Measurements from ENCODE around the gene APBB2.

DNA sequence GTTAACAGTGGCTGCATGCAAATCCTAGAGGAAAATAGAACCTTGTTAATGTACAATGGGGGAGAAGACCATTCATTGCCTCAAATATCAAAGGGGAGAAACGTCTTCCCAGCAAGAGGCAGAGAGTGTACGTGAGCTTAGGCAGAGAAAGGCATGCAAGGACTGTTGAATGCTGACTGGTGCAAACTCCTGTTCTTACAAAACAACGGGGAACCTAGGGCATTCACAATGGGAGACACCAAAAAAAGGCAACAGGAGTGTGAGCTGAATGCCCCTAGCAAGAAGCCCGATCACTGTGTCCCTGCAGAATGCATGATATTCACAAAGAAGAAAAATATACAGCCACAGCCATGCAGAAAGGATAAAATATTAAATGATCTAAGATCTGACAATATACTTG, 279.7 kb downstream of the APBB2 start:
- TF ChIP-seq, protein P1, sequence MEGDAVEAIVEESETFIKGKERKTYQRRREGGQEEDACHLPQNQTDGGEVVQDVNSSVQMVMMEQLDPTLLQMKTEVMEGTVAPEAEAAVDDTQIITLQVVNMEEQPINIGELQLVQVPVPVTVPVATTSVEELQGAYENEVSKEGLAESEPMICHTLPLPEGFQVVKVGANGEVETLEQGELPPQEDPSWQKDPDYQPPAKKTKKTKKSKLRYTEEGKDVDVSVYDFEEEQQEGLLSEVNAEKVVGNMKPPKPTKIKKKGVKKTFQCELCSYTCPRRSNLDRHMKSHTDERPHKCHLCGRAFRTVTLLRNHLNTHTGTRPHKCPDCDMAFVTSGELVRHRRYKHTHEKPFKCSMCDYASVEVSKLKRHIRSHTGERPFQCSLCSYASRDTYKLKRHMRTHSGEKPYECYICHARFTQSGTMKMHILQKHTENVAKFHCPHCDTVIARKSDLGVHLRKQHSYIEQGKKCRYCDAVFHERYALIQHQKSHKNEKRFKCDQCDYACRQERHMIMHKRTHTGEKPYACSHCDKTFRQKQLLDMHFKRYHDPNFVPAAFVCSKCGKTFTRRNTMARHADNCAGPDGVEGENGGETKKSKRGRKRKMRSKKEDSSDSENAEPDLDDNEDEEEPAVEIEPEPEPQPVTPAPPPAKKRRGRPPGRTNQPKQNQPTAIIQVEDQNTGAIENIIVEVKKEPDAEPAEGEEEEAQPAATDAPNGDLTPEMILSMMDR (IDR thresholded peaks at IDR 0.05), result no peak
- TF ChIP-seq POLR2AphosphoS5 (IDR thresholded peaks at IDR 0.05), result no peak
- no peak for TF ChIP-seq POLR2A (IDR thresholded peaks at IDR 0.05)
- no peak for TF ChIP-seq EP300 (IDR thresholded peaks at IDR 0.05)

Measured in gastroesophageal sphincter (tissue), 3 donors.